GOT3 (cell line): Measurements from ENCODE around the gene GRB14.
"Not testable (repeated sequence)": the region's sequence is repeated elsewhere in the genome, so short reads cannot be mapped to it uniquely, and the experiment has no call there.

Experiments
- DNase-seq: peaks from one replicate; lab custom pipeline; 2025; ENCODE audit warnings: mixed read lengths; lab: John Stamatoyannopoulos, UW

Gene GRB14

DNA sequence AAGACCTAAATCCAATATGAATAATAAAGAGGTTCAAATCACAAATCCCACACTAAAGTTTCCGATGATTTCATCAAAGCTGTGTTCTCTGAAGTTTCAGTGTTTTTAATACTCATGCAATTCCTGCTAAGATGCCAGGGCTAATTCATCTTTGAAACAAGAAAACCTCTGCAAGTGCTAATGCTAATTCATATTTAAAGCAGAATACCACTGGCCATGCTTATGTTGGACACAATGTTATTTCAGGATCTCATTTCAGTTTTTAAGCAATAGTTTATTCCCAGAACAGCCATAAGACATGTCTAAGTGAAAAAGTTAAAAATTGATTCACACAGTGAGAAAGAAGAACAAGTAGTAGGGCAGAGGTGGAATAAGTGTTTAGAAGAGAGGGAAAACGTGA is 62.8 kb downstream of the GRB14 start:
- no peak for DNase-seq

DNA sequence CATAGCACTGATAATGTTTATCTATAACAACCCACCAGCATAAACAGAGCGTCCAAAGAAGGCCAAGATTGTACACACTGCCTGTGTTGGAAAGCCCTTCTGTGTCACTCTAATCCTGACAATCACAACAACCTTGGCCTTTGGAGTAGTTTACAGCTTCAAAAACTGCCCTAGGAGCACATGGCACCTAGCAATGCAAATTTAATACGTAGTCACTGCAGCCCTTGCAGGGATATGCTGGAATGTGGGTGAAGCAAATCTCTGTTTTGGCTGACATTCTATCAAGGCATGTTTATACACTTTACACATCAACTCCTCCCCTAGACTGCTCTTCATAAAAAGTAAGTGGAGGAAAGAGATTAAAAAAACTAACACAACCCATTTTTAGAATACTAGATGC is 66.8 kb downstream of the GRB14 start:
- DNase-seq = no peak

DNA sequence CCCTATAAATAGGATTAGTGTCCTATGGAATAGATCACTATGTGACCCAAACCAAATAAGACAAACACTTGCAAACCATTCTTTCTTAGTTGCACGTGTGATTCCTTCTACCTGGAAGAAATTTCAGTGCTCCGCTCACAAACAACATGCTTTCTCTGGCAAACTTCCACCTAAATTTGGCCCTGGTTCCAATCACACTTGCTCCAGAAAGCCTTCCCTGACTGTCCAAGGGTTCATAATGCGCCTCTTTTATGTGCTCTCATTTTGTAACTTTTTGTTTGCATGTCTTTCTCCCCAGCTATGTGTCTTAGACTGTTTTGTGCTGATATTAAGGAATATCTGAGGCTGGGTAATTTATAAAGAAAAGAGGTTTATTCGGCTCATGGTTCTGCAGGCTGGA is 69.8 kb downstream of the GRB14 start:
- no peak for DNase-seq

DNA sequence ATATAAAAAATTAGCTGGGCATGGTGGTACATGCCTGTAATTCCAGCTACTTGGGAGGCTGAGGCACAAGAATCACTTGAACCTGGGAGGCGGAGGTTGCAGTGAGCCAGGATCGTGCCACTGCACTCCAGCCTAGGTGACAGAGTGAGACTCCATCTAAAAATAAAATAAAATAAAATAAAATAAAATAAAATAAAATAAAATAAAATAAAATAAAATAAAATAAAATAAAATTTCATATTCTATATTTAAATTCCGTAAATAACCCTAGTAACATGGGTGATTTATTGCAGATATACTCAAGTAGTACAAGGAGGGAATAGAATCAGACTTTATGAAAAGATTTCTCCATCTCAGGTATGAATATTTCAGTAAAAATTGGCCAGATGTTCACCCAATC is 71.6 kb downstream of the GRB14 start:
- DNase-seq = not testable (repeated sequence)

DNA sequence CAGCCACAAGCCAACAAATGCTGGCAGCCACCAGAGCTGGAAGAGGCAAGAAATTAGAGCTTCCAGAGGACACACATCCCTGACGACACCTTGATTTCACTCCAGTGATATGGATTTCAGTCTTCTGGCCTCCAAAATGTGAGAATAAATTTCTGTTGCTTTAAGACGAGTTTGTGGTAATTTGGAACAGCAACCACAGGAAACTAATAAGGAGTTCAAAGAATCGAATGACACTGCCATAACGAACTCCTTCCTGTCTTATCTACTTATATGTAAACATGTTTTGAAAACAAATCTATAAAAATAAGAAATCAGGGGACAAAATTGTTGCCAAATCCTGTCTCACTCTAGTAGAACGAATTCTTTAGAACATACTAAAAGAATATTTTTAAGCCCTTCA is 75.8 kb downstream of the GRB14 start:
- no peak for DNase-seq

DNA sequence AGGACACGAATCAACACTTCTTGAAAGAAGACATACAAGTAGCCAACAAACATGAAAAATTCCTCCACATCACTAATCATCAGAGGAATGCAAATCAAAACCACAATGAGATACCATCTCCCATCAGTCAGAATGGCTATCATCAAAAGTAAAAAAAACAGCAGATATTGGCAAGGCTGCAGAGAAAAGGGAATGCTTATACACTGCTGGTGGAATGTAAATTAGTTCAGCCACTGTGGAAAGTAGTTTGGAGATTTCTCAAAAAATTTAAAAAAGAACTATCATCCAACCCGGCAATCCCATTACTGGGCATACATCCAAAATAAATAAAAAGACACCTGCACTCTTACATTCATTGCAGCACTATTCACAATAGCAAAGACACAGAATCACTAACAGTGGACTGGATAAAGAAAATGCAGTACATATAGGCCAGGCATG is 78.7 kb downstream of the GRB14 start:
- DNase-seq = no peak

DNA sequence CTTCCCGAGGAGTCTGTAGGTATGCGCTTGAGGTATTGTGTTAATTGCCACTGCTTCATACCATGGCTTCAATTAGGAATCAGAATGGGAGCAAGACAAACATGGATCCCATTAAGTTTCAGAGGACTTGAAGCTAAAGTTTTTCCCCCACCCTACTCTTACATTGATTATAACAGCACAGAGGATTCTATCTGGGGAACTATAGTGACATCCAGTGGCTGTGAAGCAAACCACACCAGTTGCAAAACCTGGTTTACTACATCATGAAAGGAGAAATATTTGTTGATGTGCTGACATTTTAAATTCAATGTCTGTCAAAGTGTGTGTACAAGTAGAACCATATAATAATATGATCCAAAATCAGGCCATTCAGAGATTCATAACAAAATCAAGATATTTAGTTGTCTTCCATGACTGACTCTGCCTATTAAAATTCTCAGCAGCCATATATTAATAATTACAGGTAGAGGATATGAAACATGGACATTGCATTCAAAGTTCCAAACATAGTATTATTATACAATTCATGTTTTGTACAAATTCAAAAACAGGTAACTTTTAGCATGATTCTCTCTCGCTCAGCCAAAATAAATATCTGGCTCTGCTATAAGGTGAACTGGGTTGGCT is 82.9 kb downstream of the GRB14 start:
- DNase-seq = no peak

DNA sequence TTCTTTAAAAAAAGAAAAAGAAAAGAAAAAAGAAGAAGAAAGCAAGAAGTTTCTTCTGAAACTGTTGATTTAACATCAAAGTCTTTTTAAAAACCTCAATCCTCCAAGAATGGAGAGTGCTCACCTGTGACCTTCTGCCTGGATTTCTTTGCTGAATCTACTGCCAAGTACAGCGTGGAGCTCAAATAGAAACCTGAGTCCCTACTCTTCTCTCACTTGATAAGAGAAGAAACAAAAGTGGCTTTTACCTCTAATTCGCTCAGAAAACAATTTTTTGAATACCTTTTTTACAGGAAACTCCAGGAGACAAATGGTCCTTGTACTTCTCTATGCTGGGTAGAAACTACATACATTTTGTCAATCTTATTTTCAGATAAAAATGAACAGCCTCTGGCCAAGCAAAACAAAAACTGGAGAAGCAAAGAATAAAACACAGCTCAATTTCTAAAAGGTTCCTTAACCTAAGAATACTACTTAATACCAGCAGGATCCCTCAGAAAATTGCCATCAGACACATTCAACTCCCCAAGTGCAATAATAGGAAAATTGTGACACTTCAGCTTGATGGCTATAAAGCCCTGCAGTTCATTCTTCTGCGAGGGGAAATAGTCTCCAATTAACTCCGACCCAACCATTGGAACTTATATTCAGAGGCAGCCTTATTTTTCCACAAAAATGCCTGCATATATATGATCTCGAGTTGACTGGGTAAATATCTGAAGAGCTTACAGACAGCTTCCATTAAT is 85.8 kb downstream of the GRB14 start:
- DNase-seq = no peak

DNA sequence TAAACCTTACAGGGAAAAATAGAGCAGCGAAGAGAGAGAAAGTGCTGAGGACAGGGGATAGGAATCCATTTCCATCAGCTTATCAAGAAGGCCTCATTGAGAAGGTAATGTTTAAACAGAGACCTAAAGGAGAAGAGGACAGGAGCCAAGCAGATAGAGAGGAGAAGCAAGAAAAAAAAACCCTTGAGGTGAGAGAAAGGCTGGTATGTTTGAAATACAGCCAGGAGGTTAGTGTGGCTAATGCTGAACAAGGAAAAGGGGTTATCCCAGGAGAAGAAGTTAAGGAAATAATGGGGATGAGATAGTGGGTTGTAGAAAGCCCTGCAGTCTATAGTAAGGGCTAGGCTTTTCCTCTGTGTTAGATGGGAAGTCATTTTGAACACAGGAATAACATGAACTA is 90.8 kb downstream of the GRB14 start:
- DNase-seq = no peak

DNA sequence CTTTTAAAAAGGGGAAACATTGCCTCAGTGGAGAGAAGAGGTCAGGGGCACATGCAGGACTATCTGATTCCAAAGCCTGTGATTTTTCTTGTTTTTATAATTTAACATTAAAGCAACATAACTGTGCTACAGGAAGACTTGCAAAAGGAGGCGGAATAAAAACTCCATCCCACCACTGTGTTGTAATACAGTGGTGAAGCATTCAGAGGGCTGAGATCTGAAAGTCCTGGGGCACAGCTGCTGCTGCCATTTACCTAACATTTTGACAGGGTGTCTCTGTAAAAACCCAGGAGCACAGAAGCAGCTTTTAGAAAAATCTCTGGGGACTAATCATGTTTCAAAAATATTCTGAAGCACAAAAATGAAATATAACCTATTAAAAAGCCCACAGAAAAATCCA is 97.6 kb downstream of the GRB14 start:
- no peak for DNase-seq

DNA sequence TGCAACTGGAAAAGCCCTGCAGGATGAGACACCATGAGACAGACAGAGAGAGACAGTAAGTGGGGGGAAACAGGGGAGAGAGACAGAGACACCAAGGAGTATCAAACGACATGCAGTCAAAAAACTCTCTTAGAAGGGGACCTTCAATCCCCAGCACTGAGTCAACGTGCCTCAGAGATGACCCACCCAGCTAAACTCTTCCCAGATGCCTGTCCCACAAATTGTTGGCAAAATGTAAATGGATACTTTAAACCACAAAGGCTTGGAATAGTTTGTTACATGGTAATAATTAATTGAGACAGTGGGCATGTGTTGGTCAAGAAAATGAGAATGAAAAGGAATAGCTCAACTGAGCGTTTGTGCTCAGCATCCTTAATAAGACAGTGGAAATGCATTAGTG is 98.3 kb downstream of the GRB14 start:
- DNase-seq = no peak

DNA sequence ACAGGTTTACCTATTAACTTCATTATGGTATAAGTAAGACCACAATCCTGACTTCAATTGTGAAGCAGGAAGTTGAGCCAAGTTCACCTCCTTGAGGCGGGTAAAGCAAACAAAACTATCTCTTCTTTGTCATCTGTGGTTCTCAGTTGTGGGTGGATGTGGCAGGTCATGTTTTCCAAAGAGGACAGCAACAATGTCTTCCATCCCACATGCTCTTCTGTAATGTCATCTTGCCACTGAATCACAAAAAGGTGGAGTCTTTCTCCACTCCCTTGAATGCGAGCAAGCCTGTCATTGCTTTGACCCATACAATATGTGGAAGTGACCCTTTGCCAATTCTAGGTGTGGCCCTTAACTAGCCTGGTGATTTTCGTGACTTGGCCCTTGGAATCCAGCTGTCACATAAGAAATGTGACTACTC is 98.7 kb downstream of the GRB14 start:
- DNase-seq = no peak

DNA sequence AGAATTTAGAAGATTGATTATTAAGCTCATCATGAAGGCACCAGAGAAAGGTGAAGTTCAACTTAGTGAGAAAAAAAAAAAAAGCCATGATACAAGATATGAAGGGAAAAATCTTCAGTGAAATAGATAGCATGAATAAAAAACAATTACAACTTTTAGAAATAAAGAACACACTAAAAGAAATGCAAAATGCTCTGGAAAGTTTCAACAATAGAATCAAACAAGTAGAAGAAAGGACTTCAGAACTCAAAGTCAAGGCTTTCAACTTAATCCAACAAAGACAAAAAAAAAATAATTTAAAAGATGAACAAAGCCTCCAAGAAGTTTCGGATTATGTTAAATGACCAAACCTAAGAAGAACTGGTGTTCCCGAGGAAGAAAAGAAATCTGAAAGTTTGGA is 105.5 kb downstream of the GRB14 start:
- DNase-seq = no peak

DNA sequence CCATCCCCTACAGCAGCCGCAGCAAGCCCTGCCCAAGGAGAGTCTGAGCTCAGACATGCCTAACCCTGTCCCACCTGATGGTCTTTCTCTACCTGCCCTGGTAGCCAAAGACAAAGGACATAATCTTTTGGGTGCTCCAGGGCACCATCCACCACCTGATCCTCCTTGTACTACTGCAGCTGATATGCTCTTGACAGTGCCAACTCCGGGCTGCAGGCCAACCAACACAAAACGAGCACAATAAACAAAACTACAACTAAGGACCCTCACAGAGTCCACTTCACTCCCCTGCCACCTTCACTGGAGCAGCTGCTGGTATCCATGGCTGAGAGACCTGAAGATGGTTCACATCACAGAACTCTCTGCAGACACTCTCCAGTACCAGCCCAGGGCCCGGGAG is 106.3 kb downstream of the GRB14 start:
- DNase-seq = no peak

DNA sequence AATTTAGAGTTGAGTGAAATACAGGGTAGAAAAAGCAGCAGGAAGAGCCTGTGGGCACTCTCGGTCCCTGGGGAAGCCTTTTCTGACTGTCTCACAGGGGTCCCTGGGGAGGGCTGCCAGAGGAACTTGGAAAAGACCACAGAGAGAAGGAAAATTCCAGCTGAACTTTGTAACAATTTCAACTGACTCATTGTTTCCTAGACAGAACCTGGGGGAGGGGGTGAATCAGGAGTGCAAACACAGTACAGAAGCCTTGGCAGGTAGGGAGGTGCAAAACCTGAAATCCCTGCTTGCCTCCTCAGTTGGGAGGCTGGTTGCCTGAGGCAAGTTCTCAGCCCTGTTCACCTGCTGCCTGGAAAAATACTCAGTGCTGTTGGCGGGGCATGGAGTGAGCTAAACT is 106.8 kb downstream of the GRB14 start:
- DNase-seq = no peak

DNA sequence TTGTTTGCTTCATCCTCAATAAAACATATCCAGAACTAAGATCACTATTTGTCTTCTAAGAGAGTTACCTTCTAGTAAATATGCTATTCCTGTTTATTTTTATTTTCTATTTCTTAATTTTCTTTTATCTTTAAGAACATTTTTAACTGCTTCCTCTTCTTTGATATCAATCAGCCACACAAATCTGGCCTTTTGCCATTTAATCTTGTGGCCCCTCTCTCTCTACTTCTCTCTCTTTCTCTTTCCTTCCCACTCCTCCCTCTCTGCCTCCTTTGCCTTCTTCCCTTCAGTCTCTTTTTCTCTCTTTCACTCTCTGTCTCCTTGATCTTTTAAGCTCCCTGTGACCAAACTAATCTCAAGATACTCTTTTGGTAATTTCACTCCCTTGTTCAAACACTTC is 108.4 kb downstream of the GRB14 start:
- no peak for DNase-seq

DNA sequence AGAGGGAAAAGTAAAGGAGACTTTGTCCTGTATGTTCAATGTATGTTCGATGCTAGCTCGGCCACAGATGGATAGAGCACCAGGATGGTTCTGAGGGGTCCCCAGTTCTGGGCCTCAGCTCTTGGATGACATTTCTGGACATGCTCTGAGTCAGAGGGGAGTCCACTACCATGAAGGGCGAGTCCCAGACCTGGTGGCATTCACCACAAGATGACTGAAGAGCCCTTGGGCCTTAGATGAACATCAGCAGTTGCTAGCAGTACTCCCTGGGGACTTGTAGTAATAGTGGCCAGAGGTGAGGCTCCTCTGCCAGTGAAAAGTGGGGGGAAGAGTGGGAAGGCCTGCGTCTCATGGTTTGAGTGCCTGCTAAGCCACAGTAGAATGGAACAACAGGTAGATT is 109.5 kb downstream of the GRB14 start:
- DNase-seq = no peak

DNA sequence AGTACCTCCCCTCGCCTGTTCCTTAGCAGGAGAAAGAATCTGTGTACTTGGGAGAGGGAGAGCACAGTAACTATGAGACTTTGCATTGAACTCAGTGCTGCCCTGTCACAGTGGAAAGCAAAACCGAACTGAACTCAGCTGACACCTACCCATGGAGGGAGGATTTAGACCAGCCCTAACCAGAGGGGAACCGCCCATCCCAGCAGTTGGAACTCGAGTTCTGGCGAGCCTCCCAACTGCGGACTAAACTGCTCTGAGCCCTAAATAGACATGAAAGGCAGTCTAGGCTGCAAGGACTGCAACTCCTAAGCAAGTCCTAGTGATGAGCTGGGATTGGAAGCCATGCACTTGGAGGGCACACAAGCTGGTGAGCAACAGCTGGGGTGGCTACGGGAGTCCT is 110.4 kb downstream of the GRB14 start:
- no peak for DNase-seq

DNA sequence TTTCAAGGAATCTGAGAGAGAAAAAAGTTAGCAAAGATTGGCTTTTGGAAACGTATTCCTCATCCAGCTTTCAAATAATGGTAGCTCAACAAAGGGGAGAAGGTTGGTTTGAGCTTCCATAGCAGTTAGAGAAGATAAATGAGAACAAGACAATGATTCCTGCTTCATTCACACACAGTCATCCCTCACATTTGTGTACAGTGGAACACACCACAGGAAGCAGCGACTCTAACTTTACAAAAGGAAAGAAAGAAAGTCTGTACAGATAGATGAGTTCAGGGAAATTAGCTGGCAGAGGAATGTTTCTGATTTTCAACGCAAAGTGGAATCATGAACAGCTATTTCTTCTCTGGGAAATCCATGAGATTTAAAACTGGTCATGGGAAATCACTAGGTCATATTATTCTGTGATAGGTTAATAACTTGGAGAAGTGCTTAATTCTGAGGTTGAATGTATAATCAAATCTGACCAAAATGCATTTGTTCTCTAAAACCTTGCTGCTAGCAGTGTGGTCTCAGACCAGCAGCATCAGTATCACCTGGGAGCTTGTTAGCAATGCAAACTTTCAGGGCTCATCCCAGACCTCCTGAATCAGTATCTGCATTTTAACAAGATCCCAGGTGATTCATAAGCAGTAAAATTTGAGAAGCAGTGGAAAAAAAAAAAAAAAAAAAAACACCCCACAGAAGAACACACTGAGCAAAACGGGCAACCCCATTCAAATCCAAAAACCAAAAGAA is 112.0 kb downstream of the GRB14 start:
- DNase-seq = no peak

DNA sequence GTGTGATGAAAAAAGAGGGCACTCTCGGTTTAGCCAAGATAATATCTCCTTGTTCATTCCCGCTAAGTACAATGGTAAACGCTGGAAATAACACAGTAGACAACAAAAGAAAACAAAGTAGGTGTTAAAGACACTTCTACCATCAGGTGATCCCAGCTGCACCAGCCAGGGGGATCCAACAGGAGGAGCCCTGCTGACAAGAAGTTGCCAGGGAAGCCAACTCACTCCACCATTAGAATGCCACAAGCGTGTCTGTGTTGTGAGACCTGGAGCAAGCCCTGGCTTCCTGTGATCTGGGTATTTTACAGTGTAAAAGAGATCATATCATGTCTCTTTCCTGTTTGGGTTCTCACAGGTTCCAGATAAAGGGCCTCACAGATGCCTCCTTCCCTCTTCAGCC is 117.0 kb downstream of the GRB14 start:
- no peak for DNase-seq

DNA sequence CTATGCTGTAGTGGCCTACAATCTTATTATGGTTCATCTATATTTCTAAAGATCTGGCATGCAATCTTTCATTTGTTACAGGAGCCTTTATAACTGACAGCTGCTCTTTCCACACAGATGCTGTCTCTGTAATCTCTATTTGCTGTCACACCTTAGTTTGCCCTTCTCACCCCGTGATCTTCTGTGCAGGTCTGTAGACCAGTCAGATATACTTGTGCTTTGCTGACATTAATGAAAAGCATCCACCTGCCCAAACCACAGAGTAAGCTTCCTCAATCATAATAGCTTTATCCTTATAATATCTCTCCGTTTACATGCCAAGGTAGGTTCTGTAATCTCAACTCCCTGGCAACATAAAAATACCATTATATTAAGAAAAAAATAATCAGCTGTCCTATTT is 122.4 kb downstream of the GRB14 start:
- DNase-seq = no peak

DNA sequence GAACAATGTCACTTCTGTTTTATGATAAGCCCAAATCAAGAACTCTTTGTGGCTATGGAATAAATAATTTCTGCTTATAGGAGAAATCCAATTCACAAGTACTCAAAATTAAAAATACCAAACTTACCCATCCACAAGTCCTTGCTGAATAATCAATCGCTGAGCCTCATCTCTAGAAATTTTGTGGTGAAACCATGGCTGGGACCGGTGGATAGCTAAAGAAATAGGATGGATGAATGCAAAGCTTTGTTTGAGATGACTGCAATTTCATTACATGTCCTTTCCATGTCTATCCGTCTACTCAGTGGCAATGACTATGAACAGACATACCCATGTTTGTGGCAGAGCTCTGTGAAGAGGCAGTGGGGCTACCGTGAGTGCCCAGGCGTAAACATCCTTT is 124.4 kb downstream of the GRB14 start:
- DNase-seq = no peak

DNA sequence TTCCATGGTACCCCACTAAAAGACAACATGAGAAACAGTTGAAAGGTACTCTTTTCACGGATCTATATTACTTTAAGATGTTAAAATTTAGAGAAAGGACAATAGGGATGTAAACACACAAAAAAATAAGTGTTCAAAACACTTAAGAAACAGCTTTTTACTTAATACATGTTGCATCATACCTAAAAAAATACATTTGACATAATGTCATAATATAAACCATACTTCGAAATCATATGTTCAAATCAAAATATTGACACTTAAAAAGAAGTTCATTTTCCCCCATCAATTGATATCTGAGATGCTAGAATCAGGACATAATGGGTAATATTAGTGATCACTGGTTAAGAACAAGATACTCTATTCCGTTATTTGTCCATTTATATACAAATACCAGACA is 124.9 kb downstream of the GRB14 start:
- DNase-seq = no peak
